Activated T-cell treated with anti-CD3 and anti-CD28 coated beads for 1 hour (primary cell): ENCODE data around the gene KCNT2.

Experiments
- DNase-seq: peaks from one replicate; pipeline ENCODE4 v3.0.0-alpha.2; 2020; ENCODE audit warnings: low read depth

The KCNT2 gene

GRCh38 chr1:196449460-196449859 is 158.8 kb downstream of the KCNT2 start:
- no peak for DNase-seq

GRCh38 chr1:196445775-196446174 is 162.5 kb downstream of the KCNT2 start:
- no peak for DNase-seq

GRCh38 chr1:196444634-196445033 is 163.6 kb downstream of the KCNT2 start:
- DNase-seq = no peak

- no peak for DNase-seq
Measured at GRCh38 chr1:196442366-196442765, 165.9 kb downstream of the KCNT2 start.

GRCh38 chr1:196440711-196441110 is 167.5 kb downstream of the KCNT2 start:
- no peak for DNase-seq

- DNase-seq = no peak
Measured at GRCh38 chr1:196438329-196438728, 169.9 kb downstream of the KCNT2 start.

GRCh38 chr1:196437671-196438070 is 170.6 kb downstream of the KCNT2 start:
- no peak for DNase-seq

- DNase-seq = no peak
Measured at GRCh38 chr1:196433000-196433399, 175.2 kb downstream of the KCNT2 start.

- DNase-seq = no peak
Measured at GRCh38 chr1:196427976-196428734, 180.1 kb downstream of the KCNT2 start.

GRCh38 chr1:196425513-196425912 is 182.7 kb downstream of the KCNT2 start:
- DNase-seq = no peak

- no peak for DNase-seq
Measured at GRCh38 chr1:196423612-196424011, 184.6 kb downstream of the KCNT2 start.

GRCh38 chr1:196418772-196419171 is 189.5 kb downstream of the KCNT2 start:
- no peak for DNase-seq

- DNase-seq = no peak
Measured at GRCh38 chr1:196415978-196416377, 192.3 kb downstream of the KCNT2 start.

- no peak for DNase-seq
Measured at GRCh38 chr1:196412326-196412725, 195.9 kb downstream of the KCNT2 start.

- no peak for DNase-seq
Measured at GRCh38 chr1:196410768-196411167, 197.5 kb downstream of the KCNT2 start.

GRCh38 chr1:196409586-196409985 is 198.7 kb downstream of the KCNT2 start:
- DNase-seq = no peak

- DNase-seq = no peak
Measured at GRCh38 chr1:196407358-196408051, 200.7 kb downstream of the KCNT2 start.

- no peak for DNase-seq
Measured at GRCh38 chr1:196405839-196406238, 202.4 kb downstream of the KCNT2 start.

- no peak for DNase-seq
Measured at GRCh38 chr1:196403803-196404690, 204.2 kb downstream of the KCNT2 start.

GRCh38 chr1:196401891-196402290 is 206.3 kb downstream of the KCNT2 start:
- DNase-seq = no peak

GRCh38 chr1:196401452-196401833 is 206.8 kb downstream of the KCNT2 start:
- no peak for DNase-seq
